GM18519 (cell line): ENCODE measurements around the gene UFD1.

Source experiments
- ATAC-seq: cut with Tn5 transposase; IDR thresholded peaks from one replicate; pipeline ENCODE4 v1.9.1; 2021; ENCODE audit warnings: mild to moderate bottlenecking, moderate library complexity; ENCODE audit not compliant: unreplicated experiment, low FRiP score

Gene UFD1

GRCh38 chr22:19402642-19403191, 76.3 kb downstream of the UFD1 start:
- no peak for ATAC-seq

- ATAC-seq, result no peak
Observed at GRCh38 chr22:19401483-19401882, 77.5 kb downstream of the UFD1 start.

DNA sequence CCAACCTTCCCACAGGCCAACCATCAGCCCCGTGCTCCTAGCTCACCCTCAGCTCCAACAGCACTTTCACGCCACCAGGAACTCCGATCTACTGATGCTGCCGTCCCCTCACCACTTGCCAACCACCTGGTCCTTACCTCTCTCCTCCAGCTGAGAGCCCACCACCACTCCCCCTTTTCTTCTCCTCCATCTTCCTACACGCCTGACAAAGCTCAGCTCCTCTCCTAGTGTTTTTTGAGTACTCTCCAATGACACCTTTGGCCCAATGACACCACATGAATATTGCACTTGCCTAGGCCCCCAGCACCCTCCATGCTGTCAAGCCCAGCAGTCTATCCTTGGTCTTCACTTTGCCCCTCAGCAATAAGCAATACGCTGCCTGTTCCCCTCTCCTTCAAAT, 78.1 kb downstream of the UFD1 start:
- ATAC-seq, result no peak
